Calu3 (cell line): ENCODE measurements around the gene CPED1. TPM values are rescaled to one million over a fixed set of nuclear protein-coding genes. Genes with fewer than 3 reads are reported as not detected.
"Not testable (repeated sequence)": the region's sequence is repeated elsewhere in the genome, so short reads cannot be mapped to it uniquely, and the experiment has no call there.

Experiments used
- BruUV-seq: library from RNA; stranded (reverse); fragments of 400-500 nt; replicated peaks from 2 replicates; lab custom pipeline; 2021; lab: Mats Ljungman, UMichigan
- CTCF ChIA-PET: fragments of 300-600 bp; sonication (Branson Sonifier 250); formaldehyde crosslinking; loops from one replicate; lab custom pipeline; 2022; ENCODE audit warnings: antibody characterized with exemption; lab: Charles Lee
- DNase-seq: peaks from one replicate; pipeline ENCODE4 v3.0.0; 2022
- H3K27ac Mint-ChIP-seq: one replicate; pipeline ENCODE4 v1.8.0; 2022; ENCODE audit warnings: mixed read lengths; ENCODE audit not compliant: unreplicated experiment
- H3K27me3 Mint-ChIP-seq: one replicate; pipeline ENCODE4 v1.8.0; 2022; ENCODE audit warnings: mixed read lengths; ENCODE audit not compliant: unreplicated experiment
- H3K36me3 Mint-ChIP-seq: one replicate; pipeline ENCODE4 v1.8.0; 2022; ENCODE audit warnings: mild to moderate bottlenecking, moderate library complexity, mixed read lengths; ENCODE audit not compliant: insufficient read depth, unreplicated experiment
- H3K4me1 Mint-ChIP-seq: one replicate; pipeline ENCODE4 v1.8.0; 2022; ENCODE audit warnings: mild to moderate bottlenecking, low read depth, mixed read lengths; ENCODE audit not compliant: unreplicated experiment
- H3K4me3 Mint-ChIP-seq: one replicate; pipeline ENCODE4 v1.8.0; 2022; ENCODE audit warnings: mild to moderate bottlenecking, low read depth, moderate library complexity, mixed read lengths; ENCODE audit not compliant: unreplicated experiment
- H3K9me3 Mint-ChIP-seq: one replicate; pipeline ENCODE4 v1.8.0; 2022; ENCODE audit warnings: low read depth, mixed read lengths; ENCODE audit not compliant: unreplicated experiment
- intact Hi-C: fragments of 100-400 bp; cut with micrococcal nuclease; formaldehyde crosslinking; loops from one replicate; pipeline ENCODE4 v1.10.0; 2022; ENCODE audit not compliant: unreplicated experiment
- total RNA-seq: library from RNA; stranded (reverse); gene quantifications from 2 replicates; pipeline ENCODE4 v1.2.3, GENCODE V29; 2022
- TF ChIP-seq, protein P1 (sequence below): fragments of 200-600 bp; IDR thresholded peaks from one replicate; pipeline ENCODE4 v1.8.0; 2022; ENCODE audit warnings: antibody characterized with exemption; ENCODE audit not compliant: unreplicated experiment

The CPED1 gene
- total RNA-seq, 1 experiment from 2014 or later, result 0.24 TPM

DNA sequence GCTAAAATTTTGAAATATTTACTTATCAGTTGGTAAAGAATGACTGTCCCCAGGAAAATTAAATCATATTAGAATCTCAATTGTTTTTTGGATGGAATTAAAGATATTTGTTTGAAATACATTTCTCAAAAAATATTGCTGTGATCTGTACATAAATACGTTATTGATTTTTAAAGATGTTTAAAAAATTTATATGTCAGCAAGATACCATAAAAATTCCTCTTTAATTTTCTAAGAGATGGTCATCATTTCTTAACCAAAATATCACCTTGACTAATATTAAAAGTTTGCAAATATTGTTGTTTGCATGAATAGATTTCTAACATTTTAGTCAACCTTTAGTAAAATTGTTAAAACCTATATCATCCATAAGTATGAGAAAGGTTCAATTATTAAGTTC is 192.8 kb downstream of the CPED1 start:
- TF ChIP-seq, protein P1, sequence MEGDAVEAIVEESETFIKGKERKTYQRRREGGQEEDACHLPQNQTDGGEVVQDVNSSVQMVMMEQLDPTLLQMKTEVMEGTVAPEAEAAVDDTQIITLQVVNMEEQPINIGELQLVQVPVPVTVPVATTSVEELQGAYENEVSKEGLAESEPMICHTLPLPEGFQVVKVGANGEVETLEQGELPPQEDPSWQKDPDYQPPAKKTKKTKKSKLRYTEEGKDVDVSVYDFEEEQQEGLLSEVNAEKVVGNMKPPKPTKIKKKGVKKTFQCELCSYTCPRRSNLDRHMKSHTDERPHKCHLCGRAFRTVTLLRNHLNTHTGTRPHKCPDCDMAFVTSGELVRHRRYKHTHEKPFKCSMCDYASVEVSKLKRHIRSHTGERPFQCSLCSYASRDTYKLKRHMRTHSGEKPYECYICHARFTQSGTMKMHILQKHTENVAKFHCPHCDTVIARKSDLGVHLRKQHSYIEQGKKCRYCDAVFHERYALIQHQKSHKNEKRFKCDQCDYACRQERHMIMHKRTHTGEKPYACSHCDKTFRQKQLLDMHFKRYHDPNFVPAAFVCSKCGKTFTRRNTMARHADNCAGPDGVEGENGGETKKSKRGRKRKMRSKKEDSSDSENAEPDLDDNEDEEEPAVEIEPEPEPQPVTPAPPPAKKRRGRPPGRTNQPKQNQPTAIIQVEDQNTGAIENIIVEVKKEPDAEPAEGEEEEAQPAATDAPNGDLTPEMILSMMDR, result no peak
- no TSS peak for BruUV-seq
- H3K27me3 Mint-ChIP-seq, result no peaks in the 10 kb centered on the region
- H3K4me1 Mint-ChIP-seq, result no peaks in the 10 kb centered on the region
- intact Hi-C loops, result no loop called here
- DNase-seq, result no peak
- CTCF ChIA-PET, result no interaction called here
- no peak overlapping the region for H3K27ac Mint-ChIP-seq
- H3K9me3 Mint-ChIP-seq, result no peaks in the 10 kb centered on the region
- H3K36me3 Mint-ChIP-seq, result no peaks in the 10 kb centered on the region
- no peak overlapping the region for H3K4me3 Mint-ChIP-seq

DNA sequence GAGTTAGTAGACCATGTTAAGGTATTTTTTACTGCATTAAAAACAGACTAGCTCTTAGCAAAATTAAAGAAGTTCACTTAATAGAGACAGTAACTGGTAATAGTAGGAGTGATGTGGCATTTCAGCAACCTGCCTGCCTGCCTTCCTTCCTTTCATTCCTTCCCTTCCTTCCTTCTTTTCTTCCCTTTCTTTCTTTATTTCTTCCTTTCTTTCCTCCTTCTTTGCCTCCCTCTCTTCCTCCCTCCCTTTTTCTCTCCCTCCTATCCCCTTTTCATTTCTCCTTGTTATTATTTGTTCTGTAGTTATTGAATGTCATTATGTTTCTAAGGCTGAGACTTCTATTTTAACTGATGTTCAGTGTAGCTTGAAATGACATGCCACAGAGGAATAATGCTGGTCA is 193.8 kb downstream of the CPED1 start:
- Mint-ChIP-seq H3K27me3 (no peaks in the 10 kb centered on the region), H3K4me1 (peaks cover 5% of the 10 kb centered on the region), H3K27ac (no peak overlapping the region), H3K9me3 (peaks cover 2% of the 10 kb centered on the region), H3K36me3 (no peaks in the 10 kb centered on the region), H3K4me3 (no peak overlapping the region)
- no TSS peak for BruUV-seq
- CTCF ChIA-PET, result no interaction called here
- TF ChIP-seq, protein P1, result no peak
- no peak for DNase-seq
- intact Hi-C loops, result no loop called here

DNA sequence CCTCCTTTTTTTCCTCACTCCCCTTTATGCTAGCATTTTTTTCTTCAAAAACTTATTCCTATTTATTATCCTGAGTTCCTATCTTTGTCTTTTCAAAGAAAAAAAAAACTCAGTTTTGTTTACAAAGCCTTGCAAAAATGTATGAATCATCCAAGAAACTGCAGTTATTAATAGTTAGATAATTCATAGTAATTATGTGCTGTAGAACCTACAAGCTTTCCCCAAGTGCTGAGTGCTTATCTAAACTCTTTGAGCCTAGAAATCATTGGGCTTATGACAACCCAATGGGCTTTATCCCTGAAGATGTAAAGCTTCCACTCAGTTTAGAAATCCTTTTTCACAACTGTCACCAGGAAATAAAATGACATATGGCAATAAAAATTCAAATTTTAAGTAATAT is 194.4 kb downstream of the CPED1 start:
- no peak for DNase-seq
- TF ChIP-seq, protein P1, result no peak
- intact Hi-C loops, result no loop called here
- Mint-ChIP-seq H3K4me3 (no peak overlapping the region), H3K9me3 (peaks cover 2% of the 10 kb centered on the region), H3K27me3 (no peaks in the 10 kb centered on the region), H3K27ac (no peak overlapping the region), H3K36me3 (no peaks in the 10 kb centered on the region), H3K4me1 (peaks cover 8% of the 10 kb centered on the region)
- BruUV-seq, result no TSS peak
- CTCF ChIA-PET, result no interaction called here

DNA sequence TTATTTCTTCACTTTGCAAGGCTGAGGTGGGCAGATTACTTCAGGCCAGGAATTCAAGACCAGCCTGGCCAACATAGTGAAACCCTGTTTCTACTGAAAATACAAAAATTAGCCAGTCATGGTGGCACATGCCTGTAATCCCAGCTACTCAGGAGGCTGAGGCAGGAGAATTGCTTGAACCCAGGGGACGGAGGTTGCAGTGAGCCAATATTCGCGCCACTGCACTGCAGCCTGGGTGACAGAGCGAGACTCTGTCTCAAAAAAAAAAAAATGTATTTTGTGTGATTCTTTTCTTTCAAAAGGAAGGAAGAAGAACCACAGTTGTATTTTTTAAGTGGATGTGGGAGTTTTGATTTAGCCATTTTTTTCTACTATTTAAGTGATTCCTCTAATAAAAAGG is 195.4 kb downstream of the CPED1 start:
- H3K9me3 Mint-ChIP-seq, DNase-seq, H3K4me1 Mint-ChIP-seq, H3K36me3 Mint-ChIP-seq, H3K27ac Mint-ChIP-seq, intact Hi-C loops, BruUV-seq, H3K4me3 Mint-ChIP-seq, H3K27me3 Mint-ChIP-seq: not testable (repeated sequence)
- CTCF ChIA-PET, result interaction anchor here (0.7 kb wide), 1 partner anchor 378 kb away, joined by 3 read pairs; no protein-coding TSS in a partner anchor

DNA sequence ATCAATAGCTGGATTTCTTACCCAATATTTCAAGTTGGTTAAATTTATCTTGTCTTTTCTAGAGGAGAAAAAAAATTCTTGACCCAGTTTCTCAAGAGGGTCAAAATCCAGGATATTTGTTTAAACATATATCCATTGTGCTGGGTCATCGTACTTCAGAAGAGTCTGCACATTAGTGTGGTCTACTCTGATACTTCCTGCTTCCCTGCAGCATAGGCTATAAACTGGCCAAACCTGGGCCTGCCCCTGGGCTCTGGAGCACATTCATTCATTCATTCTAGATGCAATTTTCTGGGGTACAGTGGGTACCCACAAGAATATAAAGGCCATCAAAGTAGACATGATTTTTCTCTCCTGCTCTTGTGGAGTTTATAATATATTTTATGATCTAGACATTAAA is 198.2 kb downstream of the CPED1 start:
- DNase-seq, result no peak
- CTCF ChIA-PET, result no interaction called here
- Mint-ChIP-seq H3K4me3 (no peak overlapping the region), H3K9me3 (peaks cover 7% of the 10 kb centered on the region), H3K4me1 (peaks cover 8% of the 10 kb centered on the region), H3K27ac (peak overlapping the region; percentile 45), H3K36me3 (no peaks in the 10 kb centered on the region), H3K27me3 (no peaks in the 10 kb centered on the region)
- TF ChIP-seq, protein P1, result no peak
- no TSS peak for BruUV-seq
- intact Hi-C loops, result no loop called here
